HG02763 (cell line): Measurements from ENCODE around the gene AMD1.
A peak's percentile ranks its signal among the peaks of the same experiment; 100 is the strongest.

ENCODE experiments used
- ATAC-seq: cut with Tn5 transposase; IDR thresholded peaks from one replicate; pipeline ENCODE4 v1.9.1; 2021; ENCODE audit warnings: mild to moderate bottlenecking, moderate library complexity; ENCODE audit not compliant: unreplicated experiment

AMD1 gene

GRCh38 chr6:110934381-110934898 lies 59.9 kb downstream of the AMD1 start:
- no peak for ATAC-seq

GRCh38 chr6:110935171-110935570 lies 60.6 kb downstream of the AMD1 start:
- no peak for ATAC-seq

- no peak for ATAC-seq
Observed at GRCh38 chr6:110938171-110938570, 63.6 kb downstream of the AMD1 start.

- no peak for ATAC-seq
Observed at GRCh38 chr6:110939429-110940200, 65.0 kb downstream of the AMD1 start.

- peak; percentile 98 for ATAC-seq
Observed at GRCh38 chr6:110944681-110945151, 70.1 kb downstream of the AMD1 start.
